Sigmoid colon (tissue), 4 donors: Measurements from ENCODE around the gene GRHL1.

Experiments used
- CTCF ChIP-seq, 4 experiments: fragments of 450-650 bp in 3 of 4; fragments of 200-600 bp in 1 of 4; IDR thresholded peaks; one replicate each; pipeline ENCODE4 v1.5.1; 2016 to 2019; ENCODE audit warnings: antibody characterized with exemption in 4 of 4, mild to moderate bottlenecking in 3 of 4, moderate library complexity in 2 of 4
- EP300 ChIP-seq, 4 donors: sonication (generic); formaldehyde crosslinking; IDR thresholded peaks; one replicate each; pipeline ENCODE4 v1.6.1; 2017; ENCODE audit warnings: antibody characterized with exemption in 4 of 4
- POLR2A ChIP-seq, 2 donors: fragments of 450-650 bp; IDR thresholded peaks; one replicate each; pipeline ENCODE4 v1.6.1; 2016; ENCODE audit warnings: antibody characterized with exemption in 2 of 2, mild to moderate bottlenecking in 2 of 2, moderate library complexity in 2 of 2
- POLR2AphosphoS5 ChIP-seq, 4 donors: sonication (generic); formaldehyde crosslinking; IDR thresholded peaks; one replicate each; pipeline ENCODE4 v1.6.1; 2017; ENCODE audit warnings: antibody characterized with exemption in 4 of 4

- TF ChIP-seq CTCF (IDR thresholded peaks at IDR 0.05) (no peak), POLR2AphosphoS5 (IDR thresholded peaks at IDR 0.05) (no peak), POLR2A (IDR thresholded peaks at IDR 0.05) (no peak), EP300 (IDR thresholded peaks at IDR 0.05) (no peak)
Observed at GRCh38 chr2:9959262-9959661, 7.8 kb downstream of the GRHL1 start.
